K562 (cell line): ENCODE results near the gene CCDC34. TPM values are rescaled to one million over a fixed set of nuclear protein-coding genes. Genes with fewer than 3 reads are reported as not detected.
A peak's percentile ranks its signal among the peaks of the same experiment; 100 is the strongest.

Experiments used
- ARID3A ChIP-seq: IDR thresholded peaks from 2 replicates; pipeline ENCODE4 v1.6.1; 2012; ENCODE audit warnings: low read depth, low read length, improper control_type of control experiment, borderline replicate concordance
- BRD9 ChIP-seq: fragments of 450-650 bp; IDR thresholded peaks from 2 replicates; pipeline ENCODE4 v1.6.1; 2018; ENCODE audit warnings: low read depth; ENCODE audit not compliant: partially characterized antibody
- E2F4 ChIP-seq: sonication (generic); formaldehyde crosslinking; IDR thresholded peaks from 2 replicates; pipeline ENCODE4 v1.8.0; 2022; ENCODE audit warnings: mild to moderate bottlenecking, low read depth, missing genetic modification reagents
- ELF2 ChIP-seq: fragments of 250-450 bp; sonication (Bioruptor Pico); IDR thresholded peaks from 2 replicates; pipeline ENCODE4 v1.5.0; 2021; ENCODE audit warnings: mild to moderate bottlenecking
- FOXM1 ChIP-seq, 2 experiments: fragments of 450-650 bp in 1 of 2; sonication (generic) in 1 of 2; formaldehyde crosslinking in 1 of 2; IDR thresholded peaks; 2 replicates each; pipeline versions ENCODE4 v1.6.1 to v1.9.0; 2017 to 2022; ENCODE audit warnings: low read depth in 2 of 2, mild to moderate bottlenecking in 2 of 2, missing genetic modification reagents in 1 of 2, moderate library complexity in 1 of 2
- GABPA ChIP-seq: fragments of 200-800 bp; sonication (Bioruptor generic); conservative IDR thresholded peaks from 2 replicates; pipeline ENCODE4 v1.6.1; 2016; ENCODE audit warnings: low read depth, missing genetic modification characterization, missing compliant biosample characterization
- GATA2 ChIP-seq: sonication (generic); formaldehyde crosslinking; IDR thresholded peaks from 2 replicates; pipeline ENCODE4 v1.4.0; 2020; ENCODE audit warnings: mild to moderate bottlenecking, missing genetic modification reagents
- GTF3C2 ChIP-seq: IDR thresholded peaks from 3 replicates; pipeline ENCODE4 v1.6.1; 2011; ENCODE audit warnings: borderline replicate concordance, mild to moderate bottlenecking, moderate library complexity; ENCODE audit not compliant: insufficient read length; ENCODE audit errors: extremely low read depth
- HMGN3 ChIP-seq: IDR thresholded peaks from 2 replicates; pipeline ENCODE4 v1.6.1; 2011; ENCODE audit warnings: borderline replicate concordance, low read depth, mild to moderate bottlenecking, mixed read lengths, low read length; ENCODE audit not compliant: insufficient read length; ENCODE audit errors: extremely low read depth
- NFIC ChIP-seq: fragments of 450-650 bp; IDR thresholded peaks from 2 replicates; pipeline ENCODE4 v1.6.1; 2017; ENCODE audit warnings: mild to moderate bottlenecking, inconsistent platforms
- NR2C2 ChIP-seq, 2 experiments: fragments of 200-800 bp in 1 of 2; sonication (Bioruptor generic) in 1 of 2; sonication (generic) in 1 of 2; formaldehyde crosslinking in 1 of 2; IDR thresholded peaks; 2 replicates each; pipeline versions ENCODE4 v1.6.1 to v1.8.0; 2016 to 2022; ENCODE audit warnings: mild to moderate bottlenecking in 1 of 2, missing compliant biosample characterization in 1 of 2, missing genetic modification characterization in 1 of 2, missing genetic modification reagents in 1 of 2
- RCOR1 ChIP-seq, 2 experiments: IDR thresholded peaks; 2 replicates each; pipeline ENCODE4 v1.6.1; 2012; ENCODE audit warnings: low read depth in 2 of 2, low read length in 2 of 2, borderline replicate concordance in 1 of 2, improper control_type of control experiment in 1 of 2
- SIN3A ChIP-seq, 2 experiments: fragments of 150-350 bp in 1 of 2; IDR thresholded peaks; 2 replicates each; pipeline ENCODE4 v1.6.1; 2011 to 2016; ENCODE audit warnings: borderline replicate concordance in 2 of 2, low read depth in 2 of 2, low read length in 2 of 2, mild to moderate bottlenecking in 2 of 2, moderate library complexity in 2 of 2; ENCODE audit not compliant: control insufficient read depth in 1 of 2
- SLC30A9 ChIP-seq: fragments of 250-450 bp; sonication (Bioruptor Pico); IDR thresholded peaks from 2 replicates; pipeline ENCODE4 v1.8.0; 2022; ENCODE audit warnings: mild to moderate bottlenecking, moderate library complexity
- SRF ChIP-seq, 2 experiments: fragments of 250-450, 450-650 bp in 1 of 2; sonication (Bioruptor Pico) in 1 of 2; sonication (generic) in 1 of 2; formaldehyde crosslinking; IDR thresholded peaks; 2 replicates each; pipeline versions ENCODE4 v1.5.0 to v1.5.1; 2020 to 2022; ENCODE audit warnings: mild to moderate bottlenecking in 1 of 2, missing genetic modification reagents in 1 of 2
- TAF1 ChIP-seq: IDR thresholded peaks from 2 replicates; pipeline ENCODE4 v1.6.1; 2011; ENCODE audit warnings: mild to moderate bottlenecking, low read length, moderate library complexity; ENCODE audit not compliant: insufficient read depth, control insufficient read depth, severe bottlenecking; ENCODE audit errors: extremely low read depth
- TBL1XR1 ChIP-seq, 2 experiments: IDR thresholded peaks; 2 replicates each; pipeline ENCODE4 v1.6.1; 2012; ENCODE audit warnings: improper control_type of control experiment in 2 of 2, low read length in 2 of 2, mild to moderate bottlenecking in 1 of 2
- THRAP3 ChIP-seq: fragments of 450-650 bp; IDR thresholded peaks from 2 replicates; pipeline ENCODE4 v1.6.1; 2016; ENCODE audit warnings: mild to moderate bottlenecking, inconsistent platforms, borderline replicate concordance
- ZNF212 ChIP-seq: fragments of 450-650 bp; formaldehyde crosslinking; IDR thresholded peaks from 2 replicates; pipeline ENCODE4 v1.4.0; 2020; ENCODE audit warnings: mild to moderate bottlenecking
- polyA plus RNA-seq, 8 experiments: library from polyadenylated mRNA; depleted of rRNA in 4 of 8; stranded (reverse) in 5 of 8; unstranded in 3 of 8; fragments of >200 nt; fragmentation: Nextera tagmentation in 2 of 8; fragmentation: Illumina TruSeq in 1 of 8; extraction: Ambion mirVana in 2 of 8; extraction: Trizol in 1 of 8; gene quantifications; 2 replicates each; pipeline versions ENCODE4 v1.2.1 to v1.2.3, GENCODE V29; 2011 to 2014; ENCODE audit warnings: inconsistent platforms in 1 of 8, missing spikeins in 1 of 8
- total RNA-seq, 7 experiments: library from RNA; depleted of rRNA in 6 of 7; stranded (reverse); fragments of >200 nt in 6 of 7; fragmentation: Illumina TruSeq in 2 of 7; extraction: Trizol in 2 of 7; gene quantifications; 2 replicates each; pipeline versions ENCODE4 v1.2.1 to v1.2.3, GENCODE V29; 2011 to 2021; ENCODE audit warnings: low replicate concordance in 1 of 7

The CCDC34 gene
- total and polyA plus RNA-seq, 9 of the 15 experiments (the other 6 are each of a cell fraction or from before 2014, with no cell fraction given), result 6.2 to 42.0 (median 15.7) TPM

- TF ChIP-seq GTF3C2 (no peak), NR2C2 (CRISPR knock-in tag; IDR thresholded peaks at IDR 0.05) (no peak), NR2C2 (tag; IDR thresholded peaks at IDR 0.05) (no peak), GATA2 (CRISPR knock-in tag) (peak; percentile 58), ZNF212 (CRISPR knock-in tag) (no peak), BRD9 (peak; percentile 69), ELF2 (CRISPR knock-in tag) (no peak), FOXM1 (IDR thresholded peaks at IDR 0.05; ENCODE audit: low read depth) (peak; percentile 61; the same call in 1 of the 2 replicates), FOXM1 (CRISPR knock-in tag; IDR thresholded peaks at IDR 0.05; ENCODE audit: low read depth) (no peak), E2F4 (CRISPR knock-in tag) (no peak), SLC30A9 (CRISPR knock-in tag) (no peak), THRAP3 (no peak), ARID3A (peak; percentile 84), RCOR1 (IDR thresholded peaks at IDR 0.05; ENCODE audit: borderline replicate concordance in 1 of 2, low read depth in 2 of 2, low read length in 2 of 2) (peak; percentile 81 to 95; a peak in 3 of 4 replicates), SIN3A (IDR thresholded peaks at IDR 0.05; ENCODE audit: borderline replicate concordance in 2 of 2, control insufficient read depth in 1 of 2, low read depth in 2 of 2, low read length in 2 of 2) (no peak), NFIC (peak; percentile 72), TBL1XR1 (IDR thresholded peaks at IDR 0.05; ENCODE audit: low read length in 2 of 2) (peak in 1 of 2 experiments; percentile 82; a peak in 2 of 4 replicates), HMGN3 (no peak), TAF1 (no peak), GABPA (tag) (no peak), SRF (CRISPR knock-in tag; IDR thresholded peaks at IDR 0.05) (no peak)
Measured at GRCh38 chr11:27392278-27393114, 29.5 kb upstream of the CCDC34 start (continued).
